GM12892 (cell line): ENCODE results near the gene SMARCC1.

ENCODE experiments used
- POLR2A ChIP-seq: IDR thresholded peaks from 2 replicates; pipeline ENCODE4 v1.6.1; 2011; ENCODE audit warnings: low read depth, low read length, control low read depth
- POLR2AphosphoS5 ChIP-seq: IDR thresholded peaks from 2 replicates; pipeline ENCODE4 v1.6.1; 2011; ENCODE audit warnings: low read depth, low read length, control low read depth
- TAF1 ChIP-seq: IDR thresholded peaks from 2 replicates; pipeline ENCODE4 v1.6.1; 2011; ENCODE audit warnings: low read depth, mild to moderate bottlenecking, control low read depth, low read length, borderline replicate concordance

DNA sequence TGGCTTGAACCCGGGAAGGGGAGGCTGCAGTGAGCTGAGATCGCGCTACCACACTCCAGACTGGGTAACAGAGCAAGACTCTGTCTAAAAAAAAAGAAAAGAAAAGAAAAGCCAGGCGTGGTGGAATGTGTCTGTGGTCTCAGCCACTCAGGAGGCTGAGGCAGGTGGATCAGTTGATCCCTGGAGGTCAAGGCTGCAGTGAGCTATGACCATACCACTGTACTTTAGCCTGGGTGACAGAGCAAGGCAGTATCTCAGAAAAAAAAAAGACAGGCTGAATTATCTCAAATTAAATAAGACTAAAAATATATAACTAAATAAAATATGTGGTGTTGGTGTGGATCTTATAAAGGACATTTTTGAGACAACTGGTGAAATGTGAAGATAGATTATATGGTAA is 20.6 kb downstream of the SMARCC1 start:
- TF ChIP-seq POLR2AphosphoS5 (no peak), POLR2A (no peak), TAF1 (no peak)
